Ishikawa (cell line): ENCODE measurements around the gene EPHA6.

Experiments used
- CEBPB ChIP-seq: IDR thresholded peaks from 2 replicates; pipeline ENCODE4 v1.6.1; 2012
- CREB1 ChIP-seq: IDR thresholded peaks from 2 replicates; pipeline ENCODE4 v1.6.1; 2012; ENCODE audit warnings: low read depth
- EGR1 ChIP-seq: IDR thresholded peaks from 2 replicates; pipeline ENCODE4 v1.6.1; 2012
- EP300 ChIP-seq: IDR thresholded peaks from 2 replicates; pipeline ENCODE4 v1.6.1; 2012; ENCODE audit warnings: borderline replicate concordance
- FOXM1 ChIP-seq: IDR thresholded peaks from 2 replicates; pipeline ENCODE4 v1.6.1; 2012; ENCODE audit warnings: low read depth, borderline replicate concordance
- MAX ChIP-seq: IDR thresholded peaks from 2 replicates; pipeline ENCODE4 v1.6.1; 2012
- NFIC ChIP-seq: IDR thresholded peaks from 2 replicates; pipeline ENCODE4 v1.6.1; 2012
- RAD21 ChIP-seq: IDR thresholded peaks from 2 replicates; pipeline ENCODE4 v1.6.1; 2012; ENCODE audit warnings: low read depth
- REST ChIP-seq: IDR thresholded peaks from 2 replicates; pipeline ENCODE4 v1.6.1; 2012; ENCODE audit warnings: low read depth, mild to moderate bottlenecking
- TAF1 ChIP-seq: IDR thresholded peaks from 2 replicates; pipeline ENCODE4 v1.6.1; 2012; ENCODE audit warnings: low read depth, mild to moderate bottlenecking
- TCF12 ChIP-seq: IDR thresholded peaks from 2 replicates; pipeline ENCODE4 v1.6.1; 2012; ENCODE audit warnings: low read depth
- TEAD4 ChIP-seq: IDR thresholded peaks from 2 replicates; pipeline ENCODE4 v1.6.1; 2012
- USF1 ChIP-seq: IDR thresholded peaks from 2 replicates; pipeline ENCODE4 v1.6.1; 2012
- YY1 ChIP-seq: IDR thresholded peaks from 2 replicates; pipeline ENCODE4 v1.6.1; 2012; ENCODE audit warnings: low read depth

- no peak for TF ChIP-seq EP300
- no peak for TF ChIP-seq REST
- TF ChIP-seq TCF12: no peak
- no peak for TF ChIP-seq USF1
- TF ChIP-seq TEAD4: no peak
- no peak for TF ChIP-seq NFIC
- TF ChIP-seq TAF1: no peak
- TF ChIP-seq CEBPB: no peak
- TF ChIP-seq YY1: no peak
- TF ChIP-seq MAX: no peak
- no peak for TF ChIP-seq EGR1
- TF ChIP-seq RAD21: no peak
- no peak for TF ChIP-seq CREB1
- TF ChIP-seq FOXM1: no peak
These were observed 538.8 kb downstream of the EPHA6 start for GRCh38 chr3:97353176-97353575.
